Activated naive CD4-positive, alpha-beta T cell treated with anti-CD3 and anti-CD28 coated beads, Interleukin-2, amount 50 U/mL, for 24 hours (primary cell): ENCODE results near the gene TNFAIP2.
"Not testable (repeated sequence)": the region's sequence is repeated elsewhere in the genome, so short reads cannot be mapped to it uniquely, and the experiment has no call there.

Experiments used
- H3K27ac Mint-ChIP-seq: one replicate; pipeline ENCODE4 v1.8.0; 2021; ENCODE audit warnings: mild to moderate bottlenecking, mixed read lengths
- H3K27me3 Mint-ChIP-seq: one replicate; pipeline ENCODE4 v1.8.0; 2021; ENCODE audit warnings: mixed read lengths
- H3K36me3 Mint-ChIP-seq: one replicate; pipeline ENCODE4 v1.8.0; 2021; ENCODE audit warnings: mixed read lengths
- H3K4me1 Mint-ChIP-seq: one replicate; pipeline ENCODE4 v1.8.0; 2021; ENCODE audit warnings: mixed read lengths
- H3K4me3 Mint-ChIP-seq: one replicate; pipeline ENCODE4 v1.8.0; 2021; ENCODE audit warnings: mild to moderate bottlenecking, mixed read lengths
- H3K9me3 Mint-ChIP-seq: one replicate; pipeline ENCODE4 v1.8.0; 2021; ENCODE audit warnings: mixed read lengths

Gene TNFAIP2

DNA sequence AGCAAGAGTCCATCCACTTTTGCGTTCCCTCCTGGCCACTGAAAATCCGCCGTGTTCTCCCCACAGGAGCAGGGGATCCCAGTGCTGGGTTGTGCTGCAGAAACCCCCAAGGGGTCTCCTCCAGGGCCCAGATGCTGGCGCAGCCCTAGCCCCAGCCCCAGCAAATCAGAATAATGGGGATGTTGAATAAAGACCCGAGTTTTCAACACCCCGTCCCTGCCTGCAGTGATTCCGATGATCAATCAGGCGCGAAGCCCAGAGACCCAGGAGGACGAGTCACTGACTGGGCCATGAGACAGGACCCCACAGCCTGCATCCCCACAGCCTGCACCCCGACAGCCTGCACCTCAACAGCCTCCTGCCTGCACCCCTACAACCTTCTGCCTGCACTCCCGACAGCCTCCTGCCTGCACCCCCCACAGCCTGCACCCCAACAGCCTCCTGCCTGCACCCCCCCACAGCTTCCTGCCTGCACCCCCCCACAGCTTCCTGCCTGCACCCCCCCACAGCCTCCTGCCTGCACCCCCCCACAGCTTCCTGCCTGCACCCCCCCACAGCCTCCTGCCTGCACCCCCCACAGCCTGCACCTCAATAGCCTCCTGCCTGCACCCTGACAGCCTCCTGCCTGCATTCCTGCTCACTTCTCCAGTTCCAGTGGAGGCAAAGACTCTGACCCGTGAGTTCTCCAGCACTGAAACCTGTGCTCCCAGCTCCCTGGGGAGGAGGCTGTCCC is 37.2 kb downstream of the TNFAIP2 start:
- no peaks in the 10 kb centered on the region for H3K9me3 Mint-ChIP-seq
- no peaks in the 10 kb centered on the region for H3K36me3 Mint-ChIP-seq
- H3K27ac Mint-ChIP-seq: peak overlapping the region; percentile 62
- no peaks in the 10 kb centered on the region for H3K27me3 Mint-ChIP-seq
- peaks cover 4% of the 10 kb centered on the region for H3K4me1 Mint-ChIP-seq
- no peak overlapping the region for H3K4me3 Mint-ChIP-seq

DNA sequence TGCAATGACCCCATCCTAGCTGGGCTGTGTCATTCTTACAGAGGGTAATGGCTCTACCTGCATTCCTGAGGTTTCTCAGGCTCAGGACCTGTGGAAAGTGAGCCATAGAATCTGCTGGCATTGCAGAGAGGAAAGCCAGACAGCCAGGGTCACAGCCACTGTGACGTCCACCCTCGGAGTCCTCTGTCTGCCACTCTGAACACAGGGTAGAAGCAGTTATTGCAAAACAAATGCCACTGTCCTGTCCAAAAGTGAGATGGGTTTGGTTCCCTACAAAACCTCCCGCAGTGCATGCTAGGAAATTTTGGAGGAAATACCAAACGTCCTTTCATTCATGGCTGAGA is 37.8 kb downstream of the TNFAIP2 start:
- no peaks in the 10 kb centered on the region for H3K36me3 Mint-ChIP-seq

DNA sequence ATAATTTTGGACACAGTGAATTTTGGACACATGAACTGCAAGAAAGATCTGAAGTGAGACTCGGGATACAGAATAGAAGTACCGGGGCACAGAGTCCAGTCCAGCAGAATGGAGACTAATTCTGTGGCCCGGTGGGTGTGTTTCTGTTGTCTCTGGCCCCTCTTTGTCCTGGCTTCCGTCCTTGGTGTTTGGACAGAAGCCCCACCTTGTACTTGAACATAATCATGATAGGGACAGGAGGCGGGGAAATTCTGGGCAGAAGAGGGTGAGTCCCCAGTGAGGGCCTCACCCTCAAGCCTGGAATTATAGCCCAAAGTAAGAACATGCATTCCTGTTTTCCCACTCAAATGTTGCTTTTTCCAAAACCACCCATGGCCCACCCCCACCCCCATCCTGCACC is 39.9 kb downstream of the TNFAIP2 start:
- H3K36me3 Mint-ChIP-seq: no peaks in the 10 kb centered on the region
- H3K9me3 Mint-ChIP-seq: no peaks in the 10 kb centered on the region
- H3K27me3 Mint-ChIP-seq: no peaks in the 10 kb centered on the region
- peaks cover 4% of the 10 kb centered on the region for H3K4me1 Mint-ChIP-seq
- H3K4me3 Mint-ChIP-seq: no peak overlapping the region
- H3K27ac Mint-ChIP-seq: no peak overlapping the region

More for the DNA sequence above, 37.8 kb downstream of the TNFAIP2 start:
- Mint-ChIP-seq H3K27ac (peak overlapping the region; percentile 62), H3K4me3 (no peak overlapping the region), H3K27me3 (no peaks in the 10 kb centered on the region), H3K4me1 (peaks cover 4% of the 10 kb centered on the region), H3K9me3 (no peaks in the 10 kb centered on the region)

DNA sequence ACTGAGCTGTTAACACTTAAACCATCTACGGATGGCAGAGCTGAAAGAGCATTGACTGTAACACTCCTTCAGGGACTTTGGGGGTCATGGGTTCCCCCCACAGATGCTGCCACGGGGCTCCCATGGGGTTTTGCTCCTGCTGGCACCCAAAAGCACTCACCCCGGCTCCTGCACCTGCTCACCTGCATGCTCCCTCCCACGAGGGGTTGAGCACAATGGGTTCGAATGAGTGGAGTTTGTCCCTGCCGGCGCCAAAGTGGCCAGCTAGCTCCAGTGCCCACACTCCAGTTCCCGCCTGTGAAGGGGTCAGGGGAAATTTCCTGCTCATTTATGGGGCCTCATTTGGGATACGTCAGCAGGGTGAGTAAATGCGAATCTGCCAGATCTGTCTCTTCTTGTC is 40.7 kb downstream of the TNFAIP2 start:
- Mint-ChIP-seq H3K4me1 (peaks cover 4% of the 10 kb centered on the region), H3K9me3 (no peaks in the 10 kb centered on the region), H3K4me3 (no peak overlapping the region), H3K27me3 (no peaks in the 10 kb centered on the region), H3K36me3 (no peaks in the 10 kb centered on the region), H3K27ac (no peak overlapping the region)

DNA sequence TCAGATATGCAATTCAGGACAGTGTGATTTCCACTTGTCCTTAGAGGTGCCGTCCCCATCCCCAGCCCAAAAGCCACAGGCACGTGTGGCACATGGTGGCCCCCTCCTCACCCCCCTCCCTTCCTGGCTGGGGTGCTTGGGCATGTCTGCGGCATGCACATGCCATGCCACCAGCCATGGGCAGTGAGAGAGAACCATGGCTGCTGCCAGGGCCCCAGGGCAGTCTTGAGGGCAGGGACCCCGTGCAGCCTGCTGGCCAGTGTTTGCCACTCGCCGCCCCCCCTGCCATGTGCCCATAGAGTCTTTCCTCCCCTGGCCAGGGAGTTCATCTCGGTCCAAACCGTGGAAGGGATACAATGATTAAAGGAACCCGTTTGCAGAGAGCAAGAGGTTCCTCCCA is 41.5 kb downstream of the TNFAIP2 start:
- no peaks in the 10 kb centered on the region for H3K9me3 Mint-ChIP-seq
- no peak overlapping the region for H3K4me3 Mint-ChIP-seq
- no peaks in the 10 kb centered on the region for H3K36me3 Mint-ChIP-seq
- peaks cover 4% of the 10 kb centered on the region for H3K4me1 Mint-ChIP-seq
- peak overlapping the region; percentile 55 for H3K27ac Mint-ChIP-seq
- H3K27me3 Mint-ChIP-seq: no peaks in the 10 kb centered on the region

DNA sequence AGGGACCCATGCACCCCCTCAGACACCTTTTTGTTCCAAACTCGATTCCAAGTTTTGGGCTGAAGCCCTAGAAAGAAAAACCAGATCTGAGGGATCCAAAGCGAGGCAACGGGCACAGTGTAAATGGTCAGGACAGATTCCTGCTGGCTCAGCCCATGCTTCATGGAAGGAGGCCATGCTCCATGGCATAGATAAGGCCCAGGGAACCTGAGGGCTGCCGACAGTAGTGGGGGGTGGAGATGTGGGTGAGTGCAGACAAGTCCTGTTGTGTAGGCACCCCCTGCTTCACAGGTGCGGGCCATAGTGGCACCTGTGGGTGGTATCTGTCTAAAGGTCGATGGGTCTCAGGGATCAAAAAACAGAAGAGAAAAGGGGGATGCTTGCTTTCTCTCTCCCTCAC is 42.1 kb downstream of the TNFAIP2 start:
- peaks cover 4% of the 10 kb centered on the region for H3K9me3 Mint-ChIP-seq
- H3K4me3 Mint-ChIP-seq: no peak overlapping the region
- peaks cover 4% of the 10 kb centered on the region for H3K27me3 Mint-ChIP-seq
- no peak overlapping the region for H3K27ac Mint-ChIP-seq
- peaks cover 4% of the 10 kb centered on the region for H3K4me1 Mint-ChIP-seq
- H3K36me3 Mint-ChIP-seq: peaks cover 2% of the 10 kb centered on the region

DNA sequence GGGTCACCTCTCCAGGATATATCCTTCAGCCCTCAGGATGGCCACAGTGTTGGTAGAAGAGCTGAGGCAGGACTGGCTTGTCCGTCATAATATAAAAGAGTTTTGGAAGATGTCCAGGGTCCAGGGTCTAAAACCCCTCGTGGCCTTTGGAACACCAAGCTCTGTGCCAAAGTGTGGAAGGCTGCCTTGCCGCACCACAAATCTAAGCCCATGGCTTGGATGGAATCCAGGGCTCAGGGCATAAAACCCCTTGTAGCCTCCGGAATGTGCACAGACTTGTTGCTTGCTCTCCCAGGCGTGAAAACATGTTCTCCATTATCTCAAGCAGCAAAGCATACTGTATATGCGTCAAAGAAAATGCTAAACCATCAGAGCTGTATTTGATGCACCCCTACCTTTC is 46.7 kb downstream of the TNFAIP2 start:
- Mint-ChIP-seq H3K27me3 (peaks cover 14% of the 10 kb centered on the region), H3K27ac (no peak overlapping the region), H3K36me3 (peaks cover 3% of the 10 kb centered on the region), H3K9me3 (peaks cover 24% of the 10 kb centered on the region), H3K4me1 (no peaks in the 10 kb centered on the region), H3K4me3 (no peak overlapping the region)

DNA sequence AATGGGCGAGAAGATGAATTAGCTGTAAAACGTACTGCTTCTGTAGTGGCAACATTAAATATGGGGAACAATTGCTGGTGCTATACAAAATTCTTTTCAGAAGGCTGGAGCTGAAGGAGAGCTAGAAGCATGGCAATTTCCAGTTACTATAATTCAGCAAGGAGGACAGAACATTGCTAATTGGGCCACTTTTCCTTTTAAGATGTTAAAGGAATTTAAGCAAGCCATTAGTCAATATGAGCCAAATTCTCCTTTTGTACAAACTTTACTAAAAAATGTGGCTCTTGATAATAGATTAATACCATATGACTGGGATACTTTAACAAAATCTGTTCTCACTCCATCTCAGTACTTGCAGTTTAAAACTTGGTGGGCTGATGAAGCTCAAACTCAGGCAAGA is 47.9 kb downstream of the TNFAIP2 start:
- Mint-ChIP-seq H3K27me3 (peaks cover 14% of the 10 kb centered on the region), H3K9me3 (peaks cover 24% of the 10 kb centered on the region)
- H3K4me1 Mint-ChIP-seq: not testable (repeated sequence)

DNA sequence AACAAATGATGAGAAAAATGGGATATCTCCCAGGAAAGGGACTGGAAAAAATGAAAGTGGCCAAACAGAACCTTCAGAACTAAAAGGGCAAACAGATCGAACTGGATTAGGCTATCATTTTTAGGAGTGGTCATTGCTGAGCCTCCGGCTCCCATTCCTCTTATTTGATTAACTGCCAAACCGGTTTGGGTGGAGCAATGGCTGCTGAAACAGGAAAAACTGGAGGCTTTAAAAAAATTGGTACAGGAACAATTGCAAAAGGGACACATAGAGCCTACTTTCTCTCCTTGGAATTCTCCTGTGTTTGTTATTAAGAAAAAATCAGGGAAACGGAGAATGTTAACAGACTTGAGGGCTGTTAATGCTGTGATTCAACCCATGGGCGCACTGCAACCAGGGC is 49.7 kb downstream of the TNFAIP2 start:
- Mint-ChIP-seq H3K27me3 (peaks cover 14% of the 10 kb centered on the region), H3K9me3 (peaks cover 24% of the 10 kb centered on the region), H3K4me3 (no peak overlapping the region), H3K4me1 (no peaks in the 10 kb centered on the region), H3K27ac (no peak overlapping the region), H3K36me3 (peaks cover 5% of the 10 kb centered on the region)

More for the DNA sequence above, 47.9 kb downstream of the TNFAIP2 start:
- H3K36me3 Mint-ChIP-seq, H3K4me3 Mint-ChIP-seq, H3K27ac Mint-ChIP-seq: not testable (repeated sequence)

DNA sequence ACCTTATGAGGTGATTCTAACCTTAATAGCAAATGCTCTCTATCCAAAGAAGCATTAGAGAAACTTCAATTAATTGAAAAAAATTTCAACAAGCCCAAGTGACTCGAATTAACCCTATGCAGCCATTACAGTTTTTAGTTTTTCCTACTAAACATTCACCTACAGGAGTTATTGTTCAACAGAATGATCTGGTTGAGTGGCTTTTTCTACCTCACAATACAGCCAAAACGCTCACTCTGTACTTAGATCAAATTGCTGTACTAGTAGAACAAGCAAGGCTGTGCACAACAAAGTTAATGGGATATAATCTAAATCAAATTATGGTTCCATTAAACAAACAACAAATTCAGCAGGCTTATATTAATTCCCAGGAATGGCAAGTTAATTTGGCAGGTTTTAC is 50.6 kb downstream of the TNFAIP2 start:
- not testable (repeated sequence) for H3K36me3 Mint-ChIP-seq, H3K4me1 Mint-ChIP-seq, H3K27ac Mint-ChIP-seq, H3K4me3 Mint-ChIP-seq
- Mint-ChIP-seq H3K9me3 (peaks cover 24% of the 10 kb centered on the region), H3K27me3 (peaks cover 14% of the 10 kb centered on the region)

DNA sequence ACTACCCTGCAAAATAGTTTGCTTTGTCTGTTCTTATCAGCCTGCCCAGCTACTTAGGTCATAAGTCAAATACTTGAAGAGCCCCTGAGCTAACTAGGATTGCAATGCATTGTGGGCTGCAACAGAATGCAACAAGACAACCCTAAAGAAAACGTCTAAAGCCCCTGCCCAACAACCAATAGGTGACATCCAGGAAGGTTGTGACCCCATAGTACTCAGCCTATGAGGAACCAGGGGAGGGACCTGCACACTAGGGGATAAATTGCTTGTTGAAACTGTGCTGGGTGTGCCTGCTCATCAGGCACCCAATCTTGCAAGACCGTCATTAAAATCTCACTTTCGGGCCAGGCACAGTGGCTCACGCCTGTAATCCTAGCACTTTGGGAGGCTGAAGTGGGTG is 52.9 kb downstream of the TNFAIP2 start:
- not testable (repeated sequence) for H3K4me1 Mint-ChIP-seq, H3K27ac Mint-ChIP-seq, H3K27me3 Mint-ChIP-seq, H3K4me3 Mint-ChIP-seq, H3K36me3 Mint-ChIP-seq
- H3K9me3 Mint-ChIP-seq: peaks cover 14% of the 10 kb centered on the region

DNA sequence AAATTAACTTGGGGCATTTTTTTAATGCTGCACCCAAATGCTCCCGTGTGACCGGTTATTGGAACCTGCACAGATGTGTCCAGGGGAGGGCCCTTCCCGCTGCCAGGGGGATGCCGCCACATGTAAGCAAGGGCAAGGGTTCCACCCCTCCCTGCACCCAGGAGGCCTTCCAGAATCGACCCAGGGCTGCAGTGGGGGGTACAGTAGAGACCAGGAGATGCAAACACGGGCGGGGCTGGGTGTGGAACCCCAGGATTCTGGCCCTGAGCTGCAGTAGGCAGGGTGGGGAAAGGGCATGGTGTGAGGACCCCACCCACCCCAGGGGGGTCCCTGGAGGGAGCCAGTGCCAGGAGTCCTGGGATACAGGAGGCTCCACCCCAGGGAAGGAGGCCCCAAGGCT is 54.1 kb downstream of the TNFAIP2 start:
- H3K9me3 Mint-ChIP-seq: peaks cover 14% of the 10 kb centered on the region
- peaks cover 4% of the 10 kb centered on the region for H3K27me3 Mint-ChIP-seq
- peaks cover 2% of the 10 kb centered on the region for H3K36me3 Mint-ChIP-seq
- H3K27ac Mint-ChIP-seq: no peak overlapping the region
- H3K4me3 Mint-ChIP-seq: no peak overlapping the region
- no peaks in the 10 kb centered on the region for H3K4me1 Mint-ChIP-seq

DNA sequence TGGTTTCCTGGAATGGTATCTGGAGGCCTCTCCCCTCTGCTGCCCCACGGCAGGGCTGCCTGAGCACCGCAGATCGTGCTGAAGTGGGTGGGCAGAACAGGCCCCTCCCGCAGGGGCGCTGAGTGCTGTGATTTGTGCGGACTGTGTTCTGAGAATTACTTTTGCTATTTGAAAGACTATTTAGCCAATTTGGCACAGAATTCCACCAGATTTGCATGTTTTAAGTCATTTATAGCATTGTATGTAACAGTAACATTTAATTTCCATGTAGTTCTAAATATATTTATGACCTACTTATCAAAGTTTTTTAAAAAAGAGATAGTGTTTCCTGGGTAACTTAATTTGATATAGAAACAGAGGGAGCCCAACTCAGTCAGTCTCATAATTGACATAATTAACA is 55.3 kb downstream of the TNFAIP2 start:
- Mint-ChIP-seq H3K27ac (no peak overlapping the region), H3K4me3 (no peak overlapping the region), H3K4me1 (no peaks in the 10 kb centered on the region), H3K9me3 (peaks cover 4% of the 10 kb centered on the region), H3K36me3 (peaks cover 2% of the 10 kb centered on the region), H3K27me3 (peaks cover 2% of the 10 kb centered on the region)

DNA sequence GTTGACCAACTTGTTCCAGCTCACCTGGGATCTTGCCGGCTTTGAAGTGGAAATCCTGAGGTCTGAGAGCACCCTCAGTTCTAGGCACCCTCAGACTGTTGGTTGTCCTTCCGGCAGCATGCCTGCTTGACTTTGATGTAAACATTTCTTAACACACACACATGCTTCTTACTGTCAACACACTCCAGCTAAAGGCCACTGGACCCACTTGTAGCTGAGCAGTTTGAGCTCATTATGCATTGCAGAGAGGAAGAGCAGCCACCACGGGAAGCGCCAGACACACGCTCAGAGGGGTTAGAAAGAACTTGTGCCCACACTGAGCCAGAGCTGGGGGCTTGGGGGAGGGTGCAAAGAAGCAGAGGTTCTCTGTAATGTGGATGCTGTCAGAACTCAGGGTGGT is 55.8 kb downstream of the TNFAIP2 start:
- Mint-ChIP-seq H3K36me3 (peaks cover 2% of the 10 kb centered on the region), H3K4me3 (no peak overlapping the region), H3K27ac (no peak overlapping the region), H3K9me3 (peaks cover 4% of the 10 kb centered on the region), H3K4me1 (no peaks in the 10 kb centered on the region), H3K27me3 (peaks cover 2% of the 10 kb centered on the region)

DNA sequence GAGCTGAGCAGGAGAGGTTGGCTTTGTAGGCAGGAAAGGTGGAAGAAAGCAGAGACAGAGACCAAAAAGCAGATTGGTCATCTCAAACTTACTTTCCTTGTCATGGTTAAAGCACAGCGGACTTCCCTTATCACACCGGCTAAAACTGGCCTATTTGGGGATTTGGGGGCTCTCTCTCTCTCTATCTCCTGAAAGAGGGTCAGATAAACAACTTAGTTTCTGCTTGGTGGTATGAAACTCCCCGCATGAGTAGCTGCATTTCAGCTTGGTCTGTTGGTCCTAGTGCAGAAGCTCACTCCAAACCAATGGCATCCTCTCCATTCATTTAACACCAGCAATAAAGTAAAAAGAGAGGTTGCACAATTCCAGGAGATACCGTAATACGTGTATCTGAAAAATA is 57.1 kb downstream of the TNFAIP2 start:
- Mint-ChIP-seq H3K27ac (no peak overlapping the region), H3K4me3 (no peak overlapping the region), H3K9me3 (no peaks in the 10 kb centered on the region), H3K27me3 (no peaks in the 10 kb centered on the region), H3K4me1 (no peaks in the 10 kb centered on the region), H3K36me3 (peaks cover under 1% of the 10 kb centered on the region)

DNA sequence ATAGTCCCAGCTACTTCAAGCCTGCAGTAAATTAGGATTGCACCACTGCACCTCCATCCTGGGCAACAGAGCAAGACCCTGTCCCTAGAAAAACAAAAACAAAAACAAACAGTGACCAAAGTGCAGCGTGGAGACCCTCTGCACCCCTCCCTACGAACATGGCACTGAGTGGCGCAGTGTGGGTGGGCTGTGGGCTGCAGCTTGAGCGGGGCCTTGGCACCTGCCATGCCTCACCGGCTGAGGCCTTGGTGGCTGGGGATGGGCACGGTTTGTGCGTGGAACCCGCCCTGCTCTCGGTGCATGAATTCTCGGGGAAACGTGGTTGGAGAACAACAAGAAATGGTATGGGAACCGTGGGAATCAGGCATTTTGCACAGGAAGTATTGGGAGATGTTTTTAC is 60.8 kb downstream of the TNFAIP2 start:
- no peaks in the 10 kb centered on the region for H3K9me3 Mint-ChIP-seq
- peak overlapping the region; percentile 77 for H3K27ac Mint-ChIP-seq
- peaks cover 9% of the 10 kb centered on the region for H3K4me1 Mint-ChIP-seq
- no peak overlapping the region for H3K4me3 Mint-ChIP-seq
- no peaks in the 10 kb centered on the region for H3K36me3 Mint-ChIP-seq
- peaks cover 19% of the 10 kb centered on the region for H3K27me3 Mint-ChIP-seq
